Erythroblast (primary cell): ENCODE results near the gene MFGE8.

Source experiments
- GATA1 ChIP-seq: IDR thresholded peaks from 2 replicates; pipeline ENCODE4 v1.6.1; 2011; ENCODE audit warnings: low read depth, mild to moderate bottlenecking, control low read depth, low read length, moderate library complexity
- POLR2A ChIP-seq: IDR thresholded peaks from 2 replicates; pipeline ENCODE4 v1.6.1; 2011; ENCODE audit warnings: mild to moderate bottlenecking, low read length

- TF ChIP-seq POLR2A (no peak), GATA1 (no peak)
Observed at GRCh38 chr15:88894348-88894818, 18.8 kb downstream of the MFGE8 start.
